CD4-positive, alpha-beta T cell (primary cell): ENCODE results near the gene TRAPPC6A. TPM values are rescaled to one million over a fixed set of nuclear protein-coding genes. Genes with fewer than 3 reads are reported as not detected.

Experiments
- ATAC-seq: fragments of 200-7000 bp; cut with Tn5 transposase; one replicate; pipeline ENCODE4 v1.10.0; 2022; ENCODE audit warnings: mild to moderate bottlenecking; ENCODE audit not compliant: poor library complexity
- CTCF ChIA-PET: fragments of 350-600 bp; sonication (Branson Sonifier 250); formaldehyde crosslinking; loops from one replicate; lab custom pipeline; 2021; ENCODE audit warnings: antibody characterized with exemption, inconsistent platforms; lab: Charles Lee
- POLR2A ChIA-PET: fragments of 350-600 bp; sonication (Branson Sonifier 250); formaldehyde crosslinking; loops from one replicate; lab custom pipeline; 2021; ENCODE audit warnings: antibody characterized with exemption, inconsistent platforms; lab: Charles Lee
- DNase-seq, 14 experiments: peaks; one replicate each; pipeline ENCODE4 v3.0.0-alpha.2; 2013 to 2020; ENCODE audit warnings: mixed read lengths in 2 of 14
- H3K27ac ChIP-seq, 2 donors: one replicate each; pipeline versions ENCODE4 v1.5.1 to v1.7.0; 2013; ENCODE audit warnings: low read length in 2 of 2, low read depth in 1 of 2, mild to moderate bottlenecking in 1 of 2
- H3K27me3 ChIP-seq, 2 experiments: 1 replicate in 1 of 2; 2 replicates in 1 of 2; pipeline versions ENCODE4 v1.6.1 to v1.7.0; 2013; ENCODE audit warnings: low read length in 2 of 2, control low read depth in 1 of 2, mild to moderate bottlenecking in 1 of 2, moderate library complexity in 1 of 2; ENCODE audit not compliant: insufficient read depth in 2 of 2, control insufficient read depth in 1 of 2
- H3K36me3 ChIP-seq: one replicate; pipeline ENCODE4 v1.6.1; 2013; ENCODE audit warnings: low read length, control low read depth; ENCODE audit not compliant: insufficient read depth
- H3K4me1 ChIP-seq: one replicate; pipeline ENCODE4 v1.6.1; 2013; ENCODE audit warnings: low read length, control low read depth; ENCODE audit not compliant: insufficient read depth
- H3K4me3 ChIP-seq: one replicate; pipeline ENCODE4 v1.5.1; 2013; ENCODE audit warnings: mild to moderate bottlenecking, low read length, moderate library complexity
- H3K9me3 ChIP-seq, 2 experiments: 1 replicate in 1 of 2; 2 replicates in 1 of 2; pipeline versions ENCODE4 v1.6.1 to v1.7.0; 2013; ENCODE audit warnings: low read length in 2 of 2, mild to moderate bottlenecking in 2 of 2, control low read depth in 1 of 2, moderate library complexity in 1 of 2; ENCODE audit not compliant: control insufficient read depth in 1 of 2, insufficient read depth in 1 of 2
- H3K27ac Mint-ChIP-seq: one replicate; pipeline ENCODE4 v1.8.0; 2020; ENCODE audit warnings: mixed read lengths
- H3K27me3 Mint-ChIP-seq: one replicate; pipeline ENCODE4 v1.8.0; 2021; ENCODE audit warnings: mixed read lengths
- H3K36me3 Mint-ChIP-seq: one replicate; pipeline ENCODE4 v1.8.0; 2021; ENCODE audit warnings: low read depth, mixed read lengths
- H3K4me1 Mint-ChIP-seq: one replicate; pipeline ENCODE4 v1.8.0; 2021; ENCODE audit warnings: low read depth, mixed read lengths
- H3K4me3 Mint-ChIP-seq: one replicate; pipeline ENCODE4 v1.8.0; 2020; ENCODE audit warnings: mild to moderate bottlenecking, mixed read lengths
- H3K9me3 Mint-ChIP-seq: one replicate; pipeline ENCODE4 v1.8.0; 2020; ENCODE audit warnings: mixed read lengths
- CTCF ChIP-seq: fragments of 200-600 bp; IDR thresholded peaks from one replicate; pipeline ENCODE4 v1.8.0; 2022; ENCODE audit warnings: antibody characterized with exemption, mild to moderate bottlenecking
- intact Hi-C, 2 experiments: fragments of 100-400 bp; cut with DNase I in 1 of 2; cut with micrococcal nuclease in 1 of 2; formaldehyde crosslinking; loops; one replicate each; pipeline versions ENCODE4 v1.15.1 to v1.9.0; 2023 to 2025; cut with DNase I, micrococcal nuclease
- total RNA-seq, 174 experiments: library from RNA in 2 of 174; stranded (reverse) in 2 of 174; gene quantifications; one replicate each; pipeline ENCODE4 v1.2.3 and lab custom pipeline; 2021 to 2026

Gene TRAPPC6A
- total RNA-seq, 2 experiments from 2014 or later, result 32.0 to 38.8 TPM

- Mint-ChIP-seq H3K9me3 (no peaks in the 10 kb centered on the region), H3K4me3 (no peak overlapping the region), H3K4me1 (peaks cover 19% of the 10 kb centered on the region), H3K27me3 (peaks cover under 1% of the 10 kb centered on the region), H3K36me3 (no peaks in the 10 kb centered on the region), H3K27ac (no peak overlapping the region)
- no peak for TF ChIP-seq CTCF
- intact Hi-C loops, result no loop called here
- H3K27me3 ChIP-seq, result no peaks in the 10 kb centered on the region
- peaks cover 2% of the 10 kb centered on the region for H3K36me3 ChIP-seq
- CTCF ChIA-PET, result no interaction called here
- no peaks in the 10 kb centered on the region for H3K9me3 ChIP-seq
- no peak for DNase-seq
- no peak overlapping the region for H3K4me3 ChIP-seq
- POLR2A ChIA-PET, result interaction anchor here (1.8 kb wide), 1 partner anchor 15 kb away, joined by 9 read pairs; the partner anchor contains the start of genes BLOC1S3 and TRAPPC6A
- H3K4me1 ChIP-seq, result peaks cover 24% of the 10 kb centered on the region
- H3K27ac ChIP-seq, result no peak overlapping the region
- ATAC-seq, result no peak
Measured at GRCh38 chr19:45163156-45163555, 14.9 kb downstream of the TRAPPC6A start.

- Mint-ChIP-seq H3K36me3 (no peaks in the 10 kb centered on the region), H3K9me3 (no peaks in the 10 kb centered on the region), H3K4me1 (peaks cover 19% of the 10 kb centered on the region), H3K27ac (no peak overlapping the region), H3K4me3 (no peak overlapping the region), H3K27me3 (peaks cover 5% of the 10 kb centered on the region)
- H3K9me3 ChIP-seq, result no peaks in the 10 kb centered on the region
- ChIA-PET CTCF (no interaction called here), POLR2A (no interaction called here)
- intact Hi-C loops, result no loop called here
- H3K4me3 ChIP-seq, result no peak overlapping the region
- H3K27ac ChIP-seq, result no peak overlapping the region
- H3K36me3 ChIP-seq, result peaks cover 2% of the 10 kb centered on the region
- DNase-seq (no peak), ATAC-seq (no peak)
- no peak for TF ChIP-seq CTCF
- peaks cover 24% of the 10 kb centered on the region for H3K4me1 ChIP-seq
- no peaks in the 10 kb centered on the region for H3K27me3 ChIP-seq
Measured at GRCh38 chr19:45162608-45163143, 15.4 kb downstream of the TRAPPC6A start.

GRCh38 chr19:45161738-45162607 lies 16.1 kb downstream of the TRAPPC6A start:
- POLR2A ChIA-PET, result no interaction called here
- Histone ChIP-seq H3K27me3 (no peaks in the 10 kb centered on the region), H3K9me3 (no peaks in the 10 kb centered on the region), H3K4me3 (no peak overlapping the region), H3K36me3 (peaks cover 2% of the 10 kb centered on the region), H3K27ac (no peak overlapping the region), H3K4me1 (peaks cover 24% of the 10 kb centered on the region)
- H3K27ac Mint-ChIP-seq, result no peak overlapping the region
- peaks cover 11% of the 10 kb centered on the region for H3K27me3 Mint-ChIP-seq
- peaks cover 17% of the 10 kb centered on the region for H3K4me1 Mint-ChIP-seq
- CTCF ChIA-PET, result no interaction called here
- H3K4me3 Mint-ChIP-seq, result no peak overlapping the region
- DNase-seq (peak in 1 of 14 experiments; percentile 12), ATAC-seq (no peak)
- H3K9me3 Mint-ChIP-seq, result no peaks in the 10 kb centered on the region
- no peak for TF ChIP-seq CTCF
- no peaks in the 10 kb centered on the region for H3K36me3 Mint-ChIP-seq
- intact Hi-C loops, result no loop called here
